Keratinocyte (primary cell): ENCODE results near the gene ACVR1B. TPM values are rescaled to one million over a fixed set of nuclear protein-coding genes. Genes with fewer than 3 reads are reported as not detected.

Source experiments
- DNase-seq: peaks from one replicate; pipeline ENCODE4 v3.0.0-alpha.2; 2011; ENCODE audit warnings: low read depth, missing footprints, low spot score
- FAIRE-seq: peaks from 2 replicates; lab custom pipeline; 2011; peaks lifted over from hg19 to GRCh38; lab: Jason Lieb, UNC
- H2AFZ ChIP-seq: 2 replicates; pipeline ENCODE4 v1.6.0; 2012; ENCODE audit warnings: low read length, control low read depth, inconsistent platforms; ENCODE audit not compliant: control insufficient read depth
- H3K27ac ChIP-seq: 2 replicates; pipeline ENCODE4 v1.5.1; 2011; ENCODE audit warnings: low read length; ENCODE audit not compliant: control insufficient read depth, insufficient read depth
- H3K27me3 ChIP-seq: 3 replicates; pipeline ENCODE4 v1.6.0; 2011; ENCODE audit warnings: low read length; ENCODE audit not compliant: control insufficient read depth, insufficient read depth; ENCODE audit errors: extremely low read depth
- H3K36me3 ChIP-seq, 2 experiments: 2 replicates in 1 of 2; 3 replicates in 1 of 2; pipeline ENCODE4 v1.5.1; 2011; ENCODE audit warnings: low read length in 2 of 2, mild to moderate bottlenecking in 1 of 2; ENCODE audit not compliant: control insufficient read depth in 2 of 2, insufficient read depth in 2 of 2; ENCODE audit errors: extremely low read depth in 1 of 2
- H3K4me1 ChIP-seq: 3 replicates; pipeline ENCODE4 v1.5.1; 2011; ENCODE audit warnings: low read length; ENCODE audit not compliant: control insufficient read depth, insufficient read depth; ENCODE audit errors: extremely low read depth
- H3K4me2 ChIP-seq: 3 replicates; pipeline ENCODE4 v1.6.0; 2011; ENCODE audit warnings: low read depth, low read length; ENCODE audit not compliant: control insufficient read depth, insufficient read depth; ENCODE audit errors: extremely low read depth
- H3K4me3 ChIP-seq, 3 experiments: fragments of 200-600 bp in 1 of 3; sonication (generic) in 1 of 3; 2 replicates in 2 of 3; 3 replicates in 1 of 3; pipeline ENCODE4 v1.5.1; 2011 to 2016; ENCODE audit warnings: low read length in 3 of 3, mild to moderate bottlenecking in 3 of 3, control low read depth in 2 of 3, inconsistent platforms in 1 of 3, low read depth in 1 of 3, mixed read lengths in 1 of 3, mixed run types in 1 of 3, moderate library complexity in 1 of 3; ENCODE audit not compliant: control insufficient read depth in 2 of 3, insufficient read depth in 2 of 3; ENCODE audit errors: extremely low read depth in 1 of 3
- H3K79me2 ChIP-seq: 2 replicates; pipeline ENCODE4 v1.6.0; 2012; ENCODE audit warnings: low read length; ENCODE audit not compliant: control insufficient read depth, insufficient read depth
- H3K9ac ChIP-seq: 3 replicates; pipeline ENCODE4 v1.6.0; 2011; ENCODE audit warnings: low read length; ENCODE audit not compliant: control insufficient read depth, insufficient read depth; ENCODE audit errors: extremely low read depth
- H3K9me1 ChIP-seq: 3 replicates; pipeline ENCODE4 v1.6.0; 2011; ENCODE audit warnings: low read length; ENCODE audit not compliant: control insufficient read depth, insufficient read depth; ENCODE audit errors: extremely low read depth
- H3K9me3 ChIP-seq: 2 replicates; pipeline ENCODE4 v1.5.1; 2012; ENCODE audit warnings: low read depth, low read length; ENCODE audit not compliant: control insufficient read depth
- H4K20me1 ChIP-seq: 3 replicates; pipeline ENCODE4 v1.6.0; 2011; ENCODE audit warnings: low read length; ENCODE audit not compliant: control insufficient read depth, insufficient read depth; ENCODE audit errors: extremely low read depth
- CTCF ChIP-seq, 3 experiments: IDR thresholded peaks in 1 of 3; conservative IDR thresholded peaks in 1 of 3; optimal IDR thresholded peaks in 1 of 3; 2 replicates in 2 of 3; 3 replicates in 1 of 3; pipeline versions ENCODE3 to v1.5.1; 2011; ENCODE audit warnings: low read length in 3 of 3, mild to moderate bottlenecking in 3 of 3, moderate library complexity in 2 of 3, control low read depth in 1 of 3, inconsistent platforms in 1 of 3; ENCODE audit not compliant: insufficient read depth in 2 of 3; ENCODE audit errors: extremely low read depth in 1 of 3
- EZH2 ChIP-seq: IDR thresholded peaks from one replicate; pipeline ENCODE4 v1.6.1; 2012; ENCODE audit warnings: inconsistent platforms, mild to moderate bottlenecking, low read length, moderate library complexity
- dilution Hi-C: fragments of 300-500 bp; cut with MboI; formaldehyde crosslinking; loops from one replicate; pipeline ENCODE4 v1.7.0; 2020; ENCODE audit warnings: low sequenced_read_pairs; ENCODE audit not compliant: extremely low pct_ligation_motif_present
- polyA plus RNA-seq, 5 experiments: library from polyadenylated mRNA; depleted of rRNA in 3 of 5; stranded (reverse) in 3 of 5; stranded (forward) in 1 of 5; unstranded in 1 of 5; fragments of >200 nt; gene quantifications; 1 replicate in 1 of 5; 2 replicates in 3 of 5; 3 replicates in 1 of 5; pipeline versions ENCODE4 v1.2.1 to v1.2.3, GENCODE V29; 2011 to 2012; ENCODE audit warnings: missing spikeins in 2 of 5, low read depth in 1 of 5, low replicate concordance in 1 of 5

ACVR1B gene
- polyA plus RNA-seq, 1 donor (not counting 4 experiments of a cell fraction or from before 2014, with no cell fraction given) = 12.7 TPM

GRCh38 chr12:51971679-51972421, 20.4 kb downstream of the ACVR1B start:
- Histone ChIP-seq H3K9me1 (no peaks in the 10 kb centered on the region), H3K27ac (peak overlapping the region; percentile 82), H3K36me3 (peaks cover 6 to 16% of the 10 kb centered on the region in 2 experiments), H3K79me2 (peaks cover 29% of the 10 kb centered on the region), H3K27me3 (no peaks in the 10 kb centered on the region), H4K20me1 (no peaks in the 10 kb centered on the region), H3K4me3 (peak overlapping the region in 2 of 3 experiments; percentile 5 to 15), H3K9me3 (no peaks in the 10 kb centered on the region), H3K4me2 (peak overlapping the region; percentile 72), H2AFZ (no peak overlapping the region), H3K4me1 (peaks cover 38% of the 10 kb centered on the region), H3K9ac (peak overlapping the region; percentile 40)
- FAIRE-seq (no peak), DNase-seq (no peak)
- no peak for TF ChIP-seq EZH2
- TF ChIP-seq CTCF (optimal IDR thresholded peaks at IDR 0.05 in 1 of 3, IDR thresholded peaks at IDR 0.05 in 1 of 3, conservative IDR thresholded peaks at IDR 0.05 in 1 of 3; ENCODE audit: extremely low read depth in 1 of 3, insufficient read depth in 2 of 3, low read length in 3 of 3) = no peak
- dilution Hi-C loops = no loop called here

- TF ChIP-seq EZH2 = no peak
- no peak for TF ChIP-seq CTCF (optimal IDR thresholded peaks at IDR 0.05 in 1 of 3, IDR thresholded peaks at IDR 0.05 in 1 of 3, conservative IDR thresholded peaks at IDR 0.05 in 1 of 3; ENCODE audit: extremely low read depth in 1 of 3, insufficient read depth in 2 of 3, low read length in 3 of 3)
- no peak for DNase-seq
- H3K9me3 ChIP-seq = no peaks in the 10 kb centered on the region
- H3K27ac ChIP-seq = peak overlapping the region; percentile 82
- H3K36me3 ChIP-seq = peaks cover 6 to 18% of the 10 kb centered on the region in 2 experiments
- H3K27me3 ChIP-seq = no peaks in the 10 kb centered on the region
- no peak overlapping the region for H2AFZ ChIP-seq
- dilution Hi-C loops = no loop called here
- peak overlapping the region; percentile 40 for H3K9ac ChIP-seq
- H3K9me1 ChIP-seq = no peaks in the 10 kb centered on the region
- peaks cover 29% of the 10 kb centered on the region for H3K79me2 ChIP-seq
- no peaks in the 10 kb centered on the region for H4K20me1 ChIP-seq
- peak overlapping the region; percentile 72 for H3K4me2 ChIP-seq
- peaks cover 38% of the 10 kb centered on the region for H3K4me1 ChIP-seq
- peak overlapping the region in 1 of 3 experiments; percentile 22 for H3K4me3 ChIP-seq
- FAIRE-seq = no peak
These were observed 20.9 kb downstream of the ACVR1B start for GRCh38 chr12:51972422-51972812.
